ENCODE measurements around the gene SMARCB1.

The SMARCB1 gene

GRCh38 chr22:23832226-23833016 is 45.7 kb downstream of the SMARCB1 start:
- DNase-seq: no peak

- no peak for DNase-seq
Measured at GRCh38 chr22:23833017-23833751, 46.4 kb downstream of the SMARCB1 start.

GRCh38 chr22:23833911-23834317 is 47.1 kb downstream of the SMARCB1 start:
- no peak for DNase-seq

- no peak for DNase-seq
Measured at GRCh38 chr22:23834406-23834792, 47.6 kb downstream of the SMARCB1 start.

GRCh38 chr22:23834793-23835483 is 48.2 kb downstream of the SMARCB1 start:
- no peak for DNase-seq

GRCh38 chr22:23835484-23836144 is 48.8 kb downstream of the SMARCB1 start:
- no peak for DNase-seq

- DNase-seq: no peak
Measured at GRCh38 chr22:23836281-23836680, 49.5 kb downstream of the SMARCB1 start.

GRCh38 chr22:23836692-23837495 is 50.1 kb downstream of the SMARCB1 start:
- no peak for DNase-seq

GRCh38 chr22:23837496-23837859 is 50.7 kb downstream of the SMARCB1 start:
- no peak for DNase-seq

- DNase-seq: peak; percentile 18 to 45 (median 38)
Measured at GRCh38 chr22:23837911-23838680, 51.3 kb downstream of the SMARCB1 start.

- peak; percentile 98 for DNase-seq
Measured at GRCh38 chr22:23838681-23839468, 52.1 kb downstream of the SMARCB1 start, which contains the start of gene DERL3. Gene DERL3 (minus strand): TSS chr22:23839006. CDS start chr22:23838987, 19 bp downstream.

GRCh38 chr22:23840026-23840425 is 53.3 kb downstream of the SMARCB1 start:
- no peak for DNase-seq

GRCh38 chr22:23841292-23841691 is 54.5 kb downstream of the SMARCB1 start:
- no peak for DNase-seq

- no peak for DNase-seq
Measured at GRCh38 chr22:23841736-23842445, 55.1 kb downstream of the SMARCB1 start.

- no peak for DNase-seq
Measured at GRCh38 chr22:23842599-23842998, 55.8 kb downstream of the SMARCB1 start.

- no peak for DNase-seq
Measured at GRCh38 chr22:23844739-23845202, 58.0 kb downstream of the SMARCB1 start.

GRCh38 chr22:23845265-23846080 is 58.7 kb downstream of the SMARCB1 start:
- no peak for DNase-seq

- DNase-seq: no peak
Measured at GRCh38 chr22:23846081-23846469, 59.3 kb downstream of the SMARCB1 start.

All from suppressor macrophage (primary cell).